ENCODE results near the gene UBE3D.
"Not testable (repeated sequence)": the region's sequence is repeated elsewhere in the genome, so short reads cannot be mapped to it uniquely, and the experiment has no call there.

Gene UBE3D

GRCh38 chr6:83019741-83020140 is 45.9 kb downstream of the UBE3D start:
- no peak for DNase-seq (ENCODE audit: low read depth in 1 of 2, low spot score in 1 of 2)
- H3K27ac ChIP-seq (replicated peaks): no peak overlapping the region
- TF ChIP-seq POLR2AphosphoS5 (IDR thresholded peaks at IDR 0.05; ENCODE audit: low read depth) (no peak), SPI1 (IDR thresholded peaks at IDR 0.05; ENCODE audit: borderline replicate concordance, low read depth) (no peak), REST (IDR thresholded peaks at IDR 0.05; ENCODE audit: insufficient replicate concordance, low read depth) (no peak), GABPA (IDR thresholded peaks at IDR 0.05; ENCODE audit: low read depth) (no peak), CTCF (IDR thresholded peaks at IDR 0.05; ENCODE audit: insufficient read depth, low read length) (no peak)

GRCh38 chr6:83011131-83011530 is 54.5 kb downstream of the UBE3D start:
- not testable (repeated sequence) for DNase-seq (ENCODE audit: low read depth in 1 of 2, low spot score in 1 of 2); H3K27me3 ChIP-seq (ENCODE audit: insufficient read depth, poor library complexity, severe bottlenecking); H3K4me3 ChIP-seq (replicated peaks; ENCODE audit: insufficient read depth, low read length); H3K27ac ChIP-seq (replicated peaks)

More at GRCh38 chr6:83019741-83020140, 45.9 kb downstream of the UBE3D start:
- H3K27me3 ChIP-seq (ENCODE audit: insufficient read depth, poor library complexity, severe bottlenecking): no peaks in the 10 kb centered on the region
- no peak overlapping the region for H3K4me3 ChIP-seq (replicated peaks; ENCODE audit: insufficient read depth, low read length)

- TF ChIP-seq CTCF (IDR thresholded peaks at IDR 0.05; ENCODE audit: insufficient read depth, low read length): no peak
- no peak for TF ChIP-seq POLR2AphosphoS5 (IDR thresholded peaks at IDR 0.05; ENCODE audit: low read depth)
- TF ChIP-seq GABPA (IDR thresholded peaks at IDR 0.05; ENCODE audit: low read depth): no peak
- TF ChIP-seq REST (IDR thresholded peaks at IDR 0.05; ENCODE audit: insufficient replicate concordance, low read depth): no peak
- TF ChIP-seq SPI1 (IDR thresholded peaks at IDR 0.05; ENCODE audit: borderline replicate concordance, low read depth): no peak
- DNase-seq (ENCODE audit: low read depth in 1 of 2, low spot score in 1 of 2): no peak
- Histone ChIP-seq H3K27ac (replicated peaks) (no peak overlapping the region), H3K4me3 (replicated peaks; ENCODE audit: insufficient read depth, low read length) (no peak overlapping the region), H3K27me3 (ENCODE audit: insufficient read depth, poor library complexity, severe bottlenecking) (no peaks in the 10 kb centered on the region)
These were observed 57.0 kb downstream of the UBE3D start for GRCh38 chr6:83008626-83009025.

GRCh38 chr6:83006270-83006905 is 59.3 kb downstream of the UBE3D start:
- TF ChIP-seq REST (IDR thresholded peaks at IDR 0.05; ENCODE audit: insufficient replicate concordance, low read depth) (no peak), CTCF (IDR thresholded peaks at IDR 0.05; ENCODE audit: insufficient read depth, low read length) (no peak), POLR2AphosphoS5 (IDR thresholded peaks at IDR 0.05; ENCODE audit: low read depth) (no peak), GABPA (IDR thresholded peaks at IDR 0.05; ENCODE audit: low read depth) (no peak), SPI1 (IDR thresholded peaks at IDR 0.05; ENCODE audit: borderline replicate concordance, low read depth) (no peak)
- DNase-seq (ENCODE audit: low read depth in 1 of 2, low spot score in 1 of 2): no peak
- Histone ChIP-seq H3K27me3 (ENCODE audit: insufficient read depth, poor library complexity, severe bottlenecking) (no peaks in the 10 kb centered on the region), H3K4me3 (replicated peaks; ENCODE audit: insufficient read depth, low read length) (no peak overlapping the region), H3K27ac (replicated peaks) (no peak overlapping the region)
